GM12801 (cell line): ENCODE measurements around the gene C1orf21.

Source experiments
- CTCF ChIP-seq: IDR thresholded peaks from one replicate; pipeline ENCODE4 v1.5.1; 2011; ENCODE audit warnings: control low read depth; ENCODE audit not compliant: insufficient read length; ENCODE audit errors: extremely low read depth

The C1orf21 gene

GRCh38 chr1:184615301-184615700 is 228.5 kb downstream of the C1orf21 start:
- TF ChIP-seq CTCF, result no peak

GRCh38 chr1:184616504-184616903 is 229.7 kb downstream of the C1orf21 start:
- TF ChIP-seq CTCF, result no peak

- no peak for TF ChIP-seq CTCF
Measured at GRCh38 chr1:184617433-184618029, 230.7 kb downstream of the C1orf21 start.

- no peak for TF ChIP-seq CTCF
Measured at GRCh38 chr1:184618851-184619250, 232.0 kb downstream of the C1orf21 start.

GRCh38 chr1:184620469-184620868 is 233.6 kb downstream of the C1orf21 start:
- no peak for TF ChIP-seq CTCF

GRCh38 chr1:184621260-184621659 is 234.4 kb downstream of the C1orf21 start:
- no peak for TF ChIP-seq CTCF

GRCh38 chr1:184622136-184622823 is 235.5 kb downstream of the C1orf21 start:
- TF ChIP-seq CTCF, result no peak
